PC-9 (cell line): Measurements from ENCODE around the gene AADACL4. TPM values are rescaled to one million over a fixed set of nuclear protein-coding genes. Genes with fewer than 3 reads are reported as not detected.

Experiments used
- BruUV-seq: library from RNA; stranded (reverse); fragments of 400-500 nt; replicated peaks from 2 replicates; lab custom pipeline; 2021; lab: Mats Ljungman, UMichigan
- CTCF ChIA-PET: fragments of 300-600 bp; sonication (Branson Sonifier 250); formaldehyde crosslinking; loops from one replicate; lab custom pipeline; 2022; ENCODE audit warnings: antibody characterized with exemption; lab: Charles Lee
- POLR2A ChIA-PET: fragments of 300-600 bp; sonication (Branson Sonifier 250); formaldehyde crosslinking; loops from one replicate; lab custom pipeline; 2022; ENCODE audit warnings: antibody characterized with exemption; ENCODE audit not compliant: unreplicated experiment; lab: Charles Lee
- DNase-seq, 2 experiments: peaks; one replicate each; pipeline versions ENCODE4 v3.0.0 to v3.0.0-alpha.2; 2015 to 2022; ENCODE audit warnings: mixed read lengths in 1 of 2
- H2AFZ ChIP-seq: fragments of 200-600 bp; sonication (generic); 2 replicates; pipeline ENCODE4 v1.8.1; 2017; ENCODE audit warnings: antibody characterized with exemption
- H3F3A ChIP-seq: fragments of 200-600 bp; sonication (generic); 2 replicates; pipeline ENCODE4 v1.8.1; 2017; ENCODE audit warnings: antibody characterized with exemption, mild to moderate bottlenecking, low read depth; ENCODE audit not compliant: insufficient read depth
- H3K27ac ChIP-seq: fragments of 200-600 bp; sonication (generic); 2 replicates; pipeline ENCODE4 v1.6.1; 2016; ENCODE audit warnings: mixed run types
- H3K27me3 ChIP-seq: fragments of 200-600 bp; sonication (generic); 2 replicates; pipeline ENCODE4 v1.6.1; 2016; ENCODE audit warnings: low read depth, mixed run types; ENCODE audit not compliant: insufficient read depth
- H3K36me3 ChIP-seq: fragments of 200-600 bp; sonication (generic); 2 replicates; pipeline ENCODE4 v1.6.1; 2016; ENCODE audit warnings: low read depth, mixed run types
- H3K4me1 ChIP-seq: fragments of 200-600 bp; sonication (generic); replicated peaks from 2 replicates; pipeline ENCODE4 v1.6.1; 2016; ENCODE audit warnings: mixed run types; ENCODE audit not compliant: insufficient read depth
- H3K4me2 ChIP-seq: fragments of 200-600 bp; sonication (generic); 2 replicates; pipeline ENCODE4 v1.6.1; 2017; ENCODE audit warnings: mixed run types
- H3K4me3 ChIP-seq: fragments of 200-600 bp; sonication (generic); 2 replicates; pipeline ENCODE4 v1.6.1; 2016; ENCODE audit warnings: mixed run types
- H3K79me2 ChIP-seq: fragments of 200-600 bp; sonication (generic); 2 replicates; pipeline ENCODE4 v1.6.1; 2017; ENCODE audit warnings: low read depth, mixed run types
- H3K9me2 ChIP-seq: fragments of 200-600 bp; sonication (generic); 2 replicates; pipeline ENCODE4 v1.8.1; 2017; ENCODE audit warnings: mild to moderate bottlenecking; ENCODE audit not compliant: insufficient read depth
- H3K9me3 ChIP-seq: fragments of 200-600 bp; sonication (generic); 2 replicates; pipeline ENCODE4 v1.8.1; 2016; ENCODE audit warnings: low read depth; ENCODE audit not compliant: insufficient read depth
- H4K20me1 ChIP-seq: fragments of 200-600 bp; sonication (generic); 2 replicates; pipeline ENCODE4 v1.8.1; 2017; ENCODE audit not compliant: insufficient read depth
- CTCF ChIP-seq: fragments of 200-600 bp; sonication (generic); conservative IDR thresholded peaks from 2 replicates; pipeline ENCODE4 v1.6.1; 2017; ENCODE audit warnings: mixed run types, antibody characterized with exemption, mild to moderate bottlenecking, moderate library complexity
- EZH2 ChIP-seq: fragments of 200-600 bp; sonication (generic); IDR thresholded peaks from 2 replicates; pipeline ENCODE4 v1.8.0; 2017; ENCODE audit warnings: antibody characterized with exemption, low read depth
- intact Hi-C: fragments of 100-400 bp; cut with micrococcal nuclease; formaldehyde crosslinking; loops from one replicate; pipeline ENCODE4 v1.10.0; 2022; ENCODE audit not compliant: unreplicated experiment
- total RNA-seq: library from RNA; stranded (reverse); gene quantifications from 2 replicates; pipeline ENCODE4 v1.2.3, GENCODE V29; 2021

Gene AADACL4
- total RNA-seq, 1 experiment from 2014 or later = not detected

- H4K20me1 ChIP-seq = no peaks in the 10 kb centered on the region
- no peak overlapping the region for H2AFZ ChIP-seq
- intact Hi-C loops = no loop called here
- BruUV-seq = no TSS peak
- no peaks in the 10 kb centered on the region for H3K79me2 ChIP-seq
- peaks cover 29% of the 10 kb centered on the region; the same call in 1 of the 2 replicates for H3K27me3 ChIP-seq
- no peak for TF ChIP-seq EZH2
- no peak for TF ChIP-seq CTCF
- H3K9me2 ChIP-seq = no peaks in the 10 kb centered on the region
- H3K36me3 ChIP-seq = no peaks in the 10 kb centered on the region
- H3K27ac ChIP-seq = no peak overlapping the region
- H3K4me3 ChIP-seq = no peak overlapping the region
- CTCF ChIA-PET = no interaction called here
- no peaks in the 10 kb centered on the region for H3F3A ChIP-seq
- POLR2A ChIA-PET = no interaction called here
- no peaks in the 10 kb centered on the region for H3K9me3 ChIP-seq
- no peaks in the 10 kb centered on the region for H3K4me1 ChIP-seq
- DNase-seq = no peak
- H3K4me2 ChIP-seq = no peak overlapping the region
Measured at GRCh38 chr1:12696658-12697057, 52.8 kb downstream of the AADACL4 start.

- no peak overlapping the region for H2AFZ ChIP-seq
- BruUV-seq = no TSS peak
- intact Hi-C loops = no loop called here
- no peaks in the 10 kb centered on the region for H3F3A ChIP-seq
- no peaks in the 10 kb centered on the region for H4K20me1 ChIP-seq
- H3K4me2 ChIP-seq = no peak overlapping the region
- no peaks in the 10 kb centered on the region for H3K79me2 ChIP-seq
- H3K27ac ChIP-seq = no peak overlapping the region
- no peaks in the 10 kb centered on the region for H3K9me3 ChIP-seq
- no peak for TF ChIP-seq CTCF
- no peak for TF ChIP-seq EZH2
- H3K36me3 ChIP-seq = no peaks in the 10 kb centered on the region
- DNase-seq = no peak
- POLR2A ChIA-PET = no interaction called here
- no peaks in the 10 kb centered on the region for H3K4me1 ChIP-seq
- CTCF ChIA-PET = no interaction called here
- no peaks in the 10 kb centered on the region for H3K9me2 ChIP-seq
- H3K27me3 ChIP-seq = peaks cover 22% of the 10 kb centered on the region; the same call in 1 of the 2 replicates
- no peak overlapping the region for H3K4me3 ChIP-seq
Measured at GRCh38 chr1:12697397-12697796, 53.5 kb downstream of the AADACL4 start.

GRCh38 chr1:12703821-12704451, 60.1 kb downstream of the AADACL4 start:
- ChIA-PET CTCF (no interaction called here), POLR2A (no interaction called here)
- intact Hi-C loops = no loop called here
- no peaks in the 10 kb centered on the region for H3K27me3 ChIP-seq
- H3K4me1 ChIP-seq = no peaks in the 10 kb centered on the region
- no peaks in the 10 kb centered on the region for H3K36me3 ChIP-seq
- TF ChIP-seq EZH2 = no peak
- no peak for TF ChIP-seq CTCF
- no peaks in the 10 kb centered on the region for H3K79me2 ChIP-seq
- H3K9me2 ChIP-seq = no peaks in the 10 kb centered on the region
- no peaks in the 10 kb centered on the region for H3K9me3 ChIP-seq
- no peaks in the 10 kb centered on the region for H4K20me1 ChIP-seq
- DNase-seq = no peak
- BruUV-seq = no TSS peak
- H3F3A ChIP-seq = no peaks in the 10 kb centered on the region
- no peak overlapping the region for H3K27ac ChIP-seq
- no peak overlapping the region for H3K4me2 ChIP-seq
- no peak overlapping the region for H2AFZ ChIP-seq
- no peak overlapping the region for H3K4me3 ChIP-seq
